Loucy (cell line): ENCODE data around the gene THPO.

Experiments used
- H2AFZ ChIP-seq: fragments of 200-600 bp; sonication (generic); 2 replicates; pipeline ENCODE4 v1.6.0; 2016; ENCODE audit warnings: antibody characterized with exemption, mild to moderate bottlenecking, low read length, moderate library complexity
- H3F3A ChIP-seq: fragments of 200-600 bp; 2 replicates; pipeline ENCODE4 v1.6.0; 2016; ENCODE audit warnings: antibody characterized with exemption, low read depth, mild to moderate bottlenecking
- H3K27me3 ChIP-seq: fragments of 200-600 bp; sonication (generic); 2 replicates; pipeline ENCODE4 v1.6.1; 2014; ENCODE audit warnings: low read length, mild to moderate bottlenecking; ENCODE audit not compliant: insufficient read depth, poor library complexity, severe bottlenecking
- H3K36me3 ChIP-seq: fragments of 200-600 bp; sonication (generic); 2 replicates; pipeline ENCODE4 v1.6.1; 2016; ENCODE audit warnings: low read length; ENCODE audit not compliant: insufficient read depth
- H3K4me1 ChIP-seq: fragments of 200-600 bp; sonication (generic); 2 replicates; pipeline ENCODE4 v1.5.1; 2014; ENCODE audit warnings: low read length, mild to moderate bottlenecking; ENCODE audit not compliant: insufficient read depth, poor library complexity, severe bottlenecking
- H3K4me2 ChIP-seq: fragments of 200-600 bp; sonication (generic); 2 replicates; pipeline ENCODE4 v1.6.0; 2014; ENCODE audit warnings: antibody characterized with exemption, low read length, low read depth, mild to moderate bottlenecking; ENCODE audit not compliant: poor library complexity, severe bottlenecking
- H3K4me3 ChIP-seq: fragments of 200-600 bp; sonication (generic); 2 replicates; pipeline ENCODE4 v1.5.1; 2014; ENCODE audit warnings: low read length, mild to moderate bottlenecking, mixed read lengths; ENCODE audit not compliant: poor library complexity, severe bottlenecking
- H3K79me2 ChIP-seq: fragments of 200-600 bp; sonication (generic); 2 replicates; pipeline ENCODE4 v1.6.1; 2014; ENCODE audit warnings: low read length; ENCODE audit not compliant: insufficient read depth
- H3K9ac ChIP-seq: fragments of 200-600 bp; sonication (generic); 2 replicates; pipeline ENCODE4 v1.6.0; 2014; ENCODE audit warnings: mild to moderate bottlenecking, low read depth, low read length, moderate library complexity; ENCODE audit not compliant: poor library complexity, severe bottlenecking
- H3K9me2 ChIP-seq: fragments of 200-600 bp; sonication (generic); replicated peaks from 2 replicates; pipeline ENCODE4 v1.6.1; 2016; ENCODE audit warnings: low read depth, low read length, mixed read lengths
- H3K9me3 ChIP-seq: fragments of 200-600 bp; sonication (generic); 2 replicates; pipeline ENCODE4 v1.6.1; 2014; ENCODE audit warnings: mild to moderate bottlenecking, antibody characterized with exemption, low read length, low read depth; ENCODE audit not compliant: insufficient read depth
- H4K20me1 ChIP-seq: fragments of 200-600 bp; sonication (generic); 2 replicates; pipeline ENCODE4 v1.6.0; 2014; ENCODE audit warnings: antibody characterized with exemption, low read length, mild to moderate bottlenecking; ENCODE audit not compliant: insufficient read depth, poor library complexity, severe bottlenecking
- EZH2phosphoT487 ChIP-seq: fragments of 200-600 bp; IDR thresholded peaks from 2 replicates; pipeline ENCODE4 v1.6.1; 2018; ENCODE audit warnings: antibody characterized with exemption, mild to moderate bottlenecking, moderate library complexity, borderline replicate concordance
- TF ChIP-seq, protein P1 (sequence below): fragments of 200-600 bp; sonication (generic); conservative IDR thresholded peaks from 2 replicates; pipeline ENCODE4 v1.5.1; 2014; ENCODE audit warnings: mild to moderate bottlenecking, antibody characterized with exemption, low read length

THPO gene

DNA sequence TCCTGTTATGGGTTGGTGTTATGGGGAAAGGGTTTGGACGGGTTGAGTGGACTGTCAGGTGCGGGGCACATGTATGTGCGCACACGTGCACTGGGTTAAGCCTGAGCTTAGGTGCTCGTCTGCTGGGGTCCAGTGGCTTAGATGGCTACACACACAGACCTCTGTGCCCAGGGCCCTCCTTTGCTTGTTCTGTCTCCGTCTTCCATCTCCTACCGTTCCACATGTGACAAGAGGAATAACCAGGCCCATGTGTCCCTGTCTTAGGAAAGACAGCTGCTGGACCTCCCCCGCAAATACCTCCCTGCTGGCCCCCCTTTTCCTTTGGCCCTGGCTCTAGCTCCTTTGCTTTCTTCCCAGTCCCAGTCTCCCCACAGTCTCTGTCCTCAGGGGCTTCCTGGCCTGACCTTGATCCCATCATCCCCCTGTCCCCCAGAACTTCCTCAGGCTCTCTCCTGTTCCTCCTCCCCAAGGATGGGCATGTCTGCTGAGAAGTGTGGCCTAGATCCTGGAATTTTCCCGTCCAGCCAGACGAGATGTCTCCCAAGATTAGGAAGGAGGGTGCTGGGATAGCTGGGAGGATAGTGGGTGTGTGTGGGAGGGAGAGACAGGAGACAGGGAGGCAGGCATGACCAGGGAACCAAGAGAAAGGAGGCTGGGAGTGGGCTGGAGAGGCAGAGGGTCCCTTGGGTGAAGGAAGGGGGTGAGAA is 797 bp upstream of the THPO start:
- no peak overlapping the region for H3K4me2 ChIP-seq
- no peaks in the 10 kb centered on the region for H3K9me3 ChIP-seq
- no peak overlapping the region for H3K4me3 ChIP-seq
- H3K36me3 ChIP-seq, result no peaks in the 10 kb centered on the region
- no peaks in the 10 kb centered on the region for H3K27me3 ChIP-seq
- no peaks in the 10 kb centered on the region for H3F3A ChIP-seq
- TF ChIP-seq EZH2phosphoT487, result no peak
- TF ChIP-seq, protein P1, sequence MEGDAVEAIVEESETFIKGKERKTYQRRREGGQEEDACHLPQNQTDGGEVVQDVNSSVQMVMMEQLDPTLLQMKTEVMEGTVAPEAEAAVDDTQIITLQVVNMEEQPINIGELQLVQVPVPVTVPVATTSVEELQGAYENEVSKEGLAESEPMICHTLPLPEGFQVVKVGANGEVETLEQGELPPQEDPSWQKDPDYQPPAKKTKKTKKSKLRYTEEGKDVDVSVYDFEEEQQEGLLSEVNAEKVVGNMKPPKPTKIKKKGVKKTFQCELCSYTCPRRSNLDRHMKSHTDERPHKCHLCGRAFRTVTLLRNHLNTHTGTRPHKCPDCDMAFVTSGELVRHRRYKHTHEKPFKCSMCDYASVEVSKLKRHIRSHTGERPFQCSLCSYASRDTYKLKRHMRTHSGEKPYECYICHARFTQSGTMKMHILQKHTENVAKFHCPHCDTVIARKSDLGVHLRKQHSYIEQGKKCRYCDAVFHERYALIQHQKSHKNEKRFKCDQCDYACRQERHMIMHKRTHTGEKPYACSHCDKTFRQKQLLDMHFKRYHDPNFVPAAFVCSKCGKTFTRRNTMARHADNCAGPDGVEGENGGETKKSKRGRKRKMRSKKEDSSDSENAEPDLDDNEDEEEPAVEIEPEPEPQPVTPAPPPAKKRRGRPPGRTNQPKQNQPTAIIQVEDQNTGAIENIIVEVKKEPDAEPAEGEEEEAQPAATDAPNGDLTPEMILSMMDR, result no peak
- no peaks in the 10 kb centered on the region for H3K9me2 ChIP-seq
- H2AFZ ChIP-seq, result no peak overlapping the region
- H4K20me1 ChIP-seq, result no peaks in the 10 kb centered on the region
- H3K79me2 ChIP-seq, result no peaks in the 10 kb centered on the region
- no peaks in the 10 kb centered on the region for H3K4me1 ChIP-seq
- no peak overlapping the region for H3K9ac ChIP-seq

DNA sequence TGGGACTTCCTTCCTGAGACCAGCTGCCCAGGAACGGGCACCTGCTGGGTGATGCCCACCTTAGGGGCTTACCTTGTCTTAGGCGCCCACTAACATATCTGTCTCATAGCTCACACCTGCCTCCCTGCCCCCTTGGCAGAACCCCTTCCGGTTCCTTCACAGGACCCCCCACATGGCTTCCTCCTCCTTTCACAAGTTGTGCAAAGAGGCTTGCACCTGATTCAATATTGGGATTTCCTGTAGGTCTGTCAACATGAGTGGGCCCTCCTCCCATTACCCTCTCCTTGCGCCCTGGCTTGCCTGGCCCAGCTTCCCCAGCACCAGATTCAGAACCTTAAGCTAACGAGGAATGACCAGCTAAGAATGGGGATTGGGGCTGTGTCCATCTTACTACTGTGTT is 633 bp downstream of the THPO start:
- H3K4me3 ChIP-seq, result no peak overlapping the region
- H3K4me2 ChIP-seq, result no peak overlapping the region
- no peak overlapping the region for H3K9ac ChIP-seq
- H3K9me2 ChIP-seq, result no peaks in the 10 kb centered on the region
- H3K36me3 ChIP-seq, result no peaks in the 10 kb centered on the region
- H4K20me1 ChIP-seq, result no peaks in the 10 kb centered on the region
- H3K79me2 ChIP-seq, result no peaks in the 10 kb centered on the region
- H3K4me1 ChIP-seq, result no peaks in the 10 kb centered on the region
- no peaks in the 10 kb centered on the region for H3K27me3 ChIP-seq
- TF ChIP-seq, protein P1, result no peak
- TF ChIP-seq EZH2phosphoT487, result no peak
- H3K9me3 ChIP-seq, result no peaks in the 10 kb centered on the region
- no peak overlapping the region for H2AFZ ChIP-seq
- no peaks in the 10 kb centered on the region for H3F3A ChIP-seq

DNA sequence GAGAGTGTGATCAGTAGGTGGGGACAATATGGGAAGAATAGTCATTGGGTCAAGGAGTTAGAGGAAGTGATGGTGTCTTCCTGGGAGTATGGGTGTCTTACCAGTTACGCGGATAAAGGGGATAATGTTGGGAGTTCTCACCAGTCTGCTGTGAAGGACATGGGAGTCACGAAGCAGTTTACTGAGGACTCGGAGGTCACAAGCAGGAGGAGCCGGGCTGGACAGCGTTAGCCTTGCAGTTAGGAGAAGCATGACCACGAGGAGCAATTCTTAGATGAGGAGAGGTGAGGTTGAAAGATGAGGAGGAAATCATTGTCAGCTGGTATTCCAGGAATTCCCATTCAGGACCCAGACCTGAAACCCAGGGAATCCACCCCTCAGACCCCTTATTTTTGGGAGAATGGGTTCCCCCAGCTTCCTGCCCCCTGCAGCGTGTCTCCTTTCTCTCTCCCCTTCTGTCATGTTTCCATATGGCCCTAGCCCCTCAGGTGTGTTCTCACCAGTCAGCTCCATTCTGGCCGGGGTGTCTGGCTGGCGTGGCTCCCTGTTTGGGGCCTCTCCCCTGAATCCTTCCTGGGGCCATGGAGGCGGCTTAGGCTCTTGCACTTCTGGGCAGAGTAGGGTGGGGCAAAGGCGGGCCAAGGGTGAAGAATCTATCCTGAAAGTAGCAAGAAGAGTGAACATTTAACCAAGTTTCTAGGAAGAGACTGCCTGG is 2.1 kb downstream of the THPO start:
- no peaks in the 10 kb centered on the region for H3K79me2 ChIP-seq
- H3F3A ChIP-seq, result no peaks in the 10 kb centered on the region
- no peak overlapping the region for H3K9ac ChIP-seq
- TF ChIP-seq, protein P1, result no peak
- TF ChIP-seq EZH2phosphoT487, result no peak
- H3K36me3 ChIP-seq, result no peaks in the 10 kb centered on the region
- H3K27me3 ChIP-seq, result no peaks in the 10 kb centered on the region
- peaks cover 3% of the 10 kb centered on the region for H3K4me1 ChIP-seq
- no peaks in the 10 kb centered on the region for H3K9me2 ChIP-seq
- H4K20me1 ChIP-seq, result no peaks in the 10 kb centered on the region
- no peaks in the 10 kb centered on the region for H3K9me3 ChIP-seq
- no peak overlapping the region for H2AFZ ChIP-seq
- no peak overlapping the region for H3K4me2 ChIP-seq
- no peak overlapping the region for H3K4me3 ChIP-seq
